Esophagus (tissue), 2 donors: ENCODE measurements around the gene CCR5AS.
A peak's percentile ranks its signal among the peaks of the same experiment; 100 is the strongest.

Experiments
- H3K27ac ChIP-seq, 2 donors: one replicate each; pipeline ENCODE4 v1.5.1; 2013; ENCODE audit warnings: low read depth in 2 of 2, mild to moderate bottlenecking in 2 of 2, inconsistent platforms in 1 of 2, low read length in 1 of 2, moderate library complexity in 1 of 2
- H3K27me3 ChIP-seq, 2 donors: one replicate each; pipeline ENCODE4 v1.6.1; 2013; ENCODE audit warnings: low read length in 2 of 2, control low read depth in 1 of 2, mild to moderate bottlenecking in 1 of 2; ENCODE audit not compliant: insufficient read depth in 2 of 2, control insufficient read depth in 1 of 2
- H3K36me3 ChIP-seq, 2 donors: one replicate each; pipeline ENCODE4 v1.6.1; 2013; ENCODE audit warnings: low read length in 1 of 2; ENCODE audit not compliant: control insufficient read depth in 2 of 2, insufficient read depth in 2 of 2
- H3K4me1 ChIP-seq, 2 donors: one replicate each; pipeline ENCODE4 v1.6.1; 2013; ENCODE audit warnings: low read length in 1 of 2; ENCODE audit not compliant: control insufficient read depth in 2 of 2, insufficient read depth in 2 of 2
- H3K4me3 ChIP-seq, 2 donors: one replicate each; pipeline ENCODE4 v1.5.1; 2013; ENCODE audit warnings: low read length in 2 of 2, mild to moderate bottlenecking in 2 of 2, low read depth in 1 of 2, moderate library complexity in 1 of 2
- H3K9me3 ChIP-seq, 2 donors: one replicate each; pipeline ENCODE4 v1.6.1; 2013; ENCODE audit warnings: mild to moderate bottlenecking in 2 of 2, low read depth in 1 of 2, low read length in 1 of 2, moderate library complexity in 1 of 2; ENCODE audit not compliant: control insufficient read depth in 2 of 2, insufficient read depth in 1 of 2
- WGBS, 2 donors: extraction: QIAGEN DNeasy Blood & Tissue Kit; methylation state at CpG; one replicate each; pipeline ENCODE4 v1.1.7; 2013; 5-methylcytosine and 5-hydroxymethylcytosine counted together
- donor health status: healthy with polysubstance abuse.
- donor health status: Bipolar disorder and iron deficiency.

The CCR5AS gene

DNA sequence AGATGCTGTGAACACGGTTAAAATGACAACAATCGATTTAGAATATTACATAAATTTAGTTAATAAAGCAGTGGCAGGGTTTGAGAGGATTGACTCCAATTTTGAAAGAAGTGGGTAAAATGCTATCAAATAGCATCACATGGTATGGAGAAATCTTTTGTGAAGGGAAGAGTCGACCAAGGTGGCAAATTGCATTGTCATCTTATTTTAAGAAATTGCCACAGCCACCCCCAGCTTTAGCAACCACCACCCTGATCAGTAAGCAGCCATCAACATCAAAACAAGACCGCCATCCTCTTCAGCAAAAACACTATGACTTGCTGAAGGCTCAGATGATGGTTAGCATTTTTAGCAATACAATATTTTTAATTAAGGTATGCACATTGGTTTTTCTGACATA is 41.8 kb downstream of the CCR5AS start:
- no peaks in the 10 kb centered on the region for H3K27me3 ChIP-seq
- H3K27ac ChIP-seq = no peak overlapping the region
- WGBS, 2 donors = 82 to 89% methylated on average over 4 of the region's 4 CpGs
- no peak overlapping the region for H3K4me3 ChIP-seq
- H3K4me1 ChIP-seq = peaks cover 0 to 2% of the 10 kb centered on the region in 2 donors
- no peaks in the 10 kb centered on the region for H3K9me3 ChIP-seq
- no peaks in the 10 kb centered on the region for H3K36me3 ChIP-seq

DNA sequence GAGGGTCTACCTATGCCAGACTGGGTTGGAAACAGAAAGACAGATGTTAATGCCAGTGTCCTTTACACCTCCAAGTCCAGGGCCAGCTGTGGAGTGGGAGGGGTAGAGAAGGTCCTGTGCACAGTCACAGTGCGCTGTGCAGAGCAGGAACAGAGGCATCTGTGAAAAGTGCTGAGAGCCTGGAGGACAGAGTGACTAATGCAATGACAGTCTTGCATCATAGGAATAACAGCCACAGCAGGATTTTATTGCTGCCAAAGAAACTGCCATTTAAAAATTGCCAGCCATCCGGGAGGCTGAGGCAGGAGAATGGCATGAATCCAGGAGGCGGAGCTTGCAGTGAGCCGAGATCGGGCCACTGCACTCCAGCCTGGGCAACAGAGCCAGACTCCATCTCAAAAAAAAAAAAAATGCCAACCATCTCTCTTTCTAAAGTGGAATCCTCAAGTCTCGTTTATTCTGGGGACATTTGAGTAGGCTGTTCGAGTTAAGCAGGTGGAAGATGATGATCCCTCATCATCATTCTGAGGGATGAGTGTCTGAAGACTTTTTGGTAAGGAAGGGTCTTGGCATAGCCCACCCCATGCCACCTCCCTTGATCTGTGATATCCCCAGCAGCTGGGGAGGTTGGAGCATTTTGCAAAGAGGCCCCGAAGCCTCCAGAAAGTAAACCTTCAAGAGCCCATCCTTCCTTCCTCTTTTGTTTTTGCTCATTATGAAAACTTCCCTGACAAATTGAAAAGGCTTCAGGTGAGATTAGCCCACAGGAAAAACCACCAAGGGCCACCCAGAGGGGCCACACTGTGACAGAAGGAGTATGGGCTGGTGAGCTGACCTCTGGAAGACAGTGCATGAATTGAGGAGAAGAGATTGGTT is 45.2 kb downstream of the CCR5AS start:
- Histone ChIP-seq H3K4me1 (peaks cover 0 to 2% of the 10 kb centered on the region in 2 donors), H3K36me3 (no peaks in the 10 kb centered on the region), H3K9me3 (no peaks in the 10 kb centered on the region), H3K27me3 (no peaks in the 10 kb centered on the region), H3K4me3 (no peak overlapping the region), H3K27ac (no peak overlapping the region)
- WGBS, 2 donors = 59 to 63% methylated on average over 8 of the region's 8 CpGs

DNA sequence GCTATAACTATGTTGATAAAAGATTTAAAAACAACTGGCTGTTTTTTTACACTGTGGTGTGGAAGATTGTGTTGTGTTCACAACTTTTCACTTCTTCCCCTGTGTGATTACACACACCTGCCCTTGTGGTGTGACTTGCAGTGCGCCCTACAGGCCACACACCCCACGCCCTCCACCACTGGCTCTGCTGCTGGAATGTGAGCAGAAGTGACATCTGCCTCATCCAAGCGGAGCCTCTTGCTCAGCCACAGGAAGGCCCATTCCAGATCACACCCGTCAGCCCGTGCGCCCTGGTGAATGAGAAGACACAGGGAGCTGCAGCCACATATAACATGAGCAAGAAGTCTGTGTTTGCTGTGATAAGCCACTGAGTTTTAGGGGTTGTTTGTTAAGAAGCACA is 46.0 kb downstream of the CCR5AS start:
- Histone ChIP-seq H3K4me3 (no peak overlapping the region), H3K9me3 (no peaks in the 10 kb centered on the region), H3K36me3 (no peaks in the 10 kb centered on the region), H3K4me1 (peaks cover 0 to 2% of the 10 kb centered on the region in 2 donors), H3K27ac (no peak overlapping the region), H3K27me3 (no peaks in the 10 kb centered on the region)
- WGBS, 2 donors = 68 to 81% methylated on average over 6 of the region's 6 CpGs

DNA sequence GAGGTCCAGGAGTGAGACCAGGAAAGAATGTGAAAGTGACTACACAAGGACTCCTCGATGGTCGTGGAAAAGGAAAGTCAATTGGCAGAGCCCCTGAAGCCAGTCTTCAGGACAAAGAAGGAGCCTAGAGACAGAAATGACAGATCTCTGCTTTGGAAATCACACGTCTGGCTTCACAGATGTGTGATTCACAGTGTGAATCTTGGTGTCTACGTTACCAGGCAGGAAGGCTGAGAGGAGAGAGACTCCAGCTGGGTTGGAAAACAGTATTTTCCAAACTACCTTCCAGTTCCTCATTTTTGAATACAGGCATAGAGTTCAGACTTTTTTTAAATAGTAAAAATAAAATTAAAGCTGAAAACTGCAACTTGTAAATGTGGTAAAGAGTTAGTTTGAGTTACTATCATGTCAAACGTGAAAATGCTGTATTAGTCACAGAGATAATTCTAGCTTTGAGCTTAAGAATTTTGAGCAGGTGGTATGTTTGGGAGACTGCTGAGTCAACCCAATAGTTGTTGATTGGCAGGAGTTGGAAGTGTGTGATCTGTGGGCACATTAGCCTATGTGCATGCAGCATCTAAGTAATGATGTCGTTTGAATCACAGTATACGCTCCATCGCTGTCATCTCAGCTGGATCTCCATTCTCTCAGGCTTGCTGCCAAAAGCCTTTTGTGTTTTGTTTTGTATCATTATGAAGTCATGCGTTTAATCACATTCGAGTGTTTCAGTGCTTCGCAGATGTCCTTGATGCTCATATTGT is 47.0 kb downstream of the CCR5AS start:
- 24 to 37% methylated on average over 11 of the region's 11 CpGs for WGBS, 2 donors
- H3K4me3 ChIP-seq = no peak overlapping the region
- peak overlapping the region in 1 of 2 donors; percentile 15 for H3K27ac ChIP-seq
- H3K36me3 ChIP-seq = no peaks in the 10 kb centered on the region
- no peaks in the 10 kb centered on the region for H3K9me3 ChIP-seq
- H3K27me3 ChIP-seq = no peaks in the 10 kb centered on the region
- H3K4me1 ChIP-seq = peaks cover 0 to 2% of the 10 kb centered on the region in 2 donors

DNA sequence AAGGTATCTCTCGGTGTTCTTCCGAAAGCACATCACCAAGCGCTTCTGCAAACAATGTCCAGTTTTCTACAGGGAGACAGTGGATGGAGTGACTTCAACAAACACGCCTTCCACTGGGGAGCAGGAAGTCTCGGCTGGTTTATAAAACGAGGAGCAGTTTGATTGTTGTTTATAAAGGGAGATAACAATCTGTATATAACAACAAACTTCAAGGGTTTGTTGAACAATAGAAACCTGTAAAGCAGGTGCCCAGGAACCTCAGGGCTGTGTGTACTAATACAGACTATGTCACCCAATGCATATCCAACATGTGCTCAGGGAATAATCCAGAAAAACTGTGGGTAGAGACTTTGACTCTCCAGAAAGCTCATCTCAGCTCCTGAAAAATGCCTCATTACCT is 48.4 kb downstream of the CCR5AS start:
- no peak overlapping the region for H3K27ac ChIP-seq
- 82 to 83% methylated on average over 6 of the region's 6 CpGs for WGBS, 2 donors
- no peaks in the 10 kb centered on the region for H3K9me3 ChIP-seq
- H3K4me1 ChIP-seq = peaks cover 0 to 2% of the 10 kb centered on the region in 2 donors
- H3K36me3 ChIP-seq = no peaks in the 10 kb centered on the region
- no peaks in the 10 kb centered on the region for H3K27me3 ChIP-seq
- H3K4me3 ChIP-seq = no peak overlapping the region

DNA sequence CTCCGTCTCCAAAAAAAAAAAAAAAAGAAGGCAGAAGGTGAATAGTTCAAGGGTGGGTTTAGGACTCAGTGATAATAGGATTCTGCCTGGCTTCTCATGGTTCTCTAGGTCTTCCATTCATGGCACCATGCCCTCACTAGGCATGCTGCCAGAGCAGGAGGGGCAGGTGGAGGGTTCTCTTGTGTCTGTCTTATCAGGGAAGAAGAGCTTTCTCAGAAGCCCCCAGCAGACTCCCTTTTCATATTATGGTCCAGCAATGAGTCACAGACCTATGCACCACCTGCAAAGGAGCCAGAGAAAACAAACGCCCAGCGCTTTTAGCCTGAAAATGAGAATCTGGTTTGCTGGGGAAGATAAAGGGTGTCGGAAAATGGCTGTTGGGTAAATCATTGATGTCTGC is 50.0 kb downstream of the CCR5AS start:
- Histone ChIP-seq H3K36me3 (no peaks in the 10 kb centered on the region), H3K4me3 (no peak overlapping the region), H3K27me3 (no peaks in the 10 kb centered on the region), H3K9me3 (no peaks in the 10 kb centered on the region), H3K4me1 (peaks cover 0 to 2% of the 10 kb centered on the region in 2 donors), H3K27ac (no peak overlapping the region)
- WGBS, 2 donors = 71 to 85% methylated on average over 4 of the region's 4 CpGs

DNA sequence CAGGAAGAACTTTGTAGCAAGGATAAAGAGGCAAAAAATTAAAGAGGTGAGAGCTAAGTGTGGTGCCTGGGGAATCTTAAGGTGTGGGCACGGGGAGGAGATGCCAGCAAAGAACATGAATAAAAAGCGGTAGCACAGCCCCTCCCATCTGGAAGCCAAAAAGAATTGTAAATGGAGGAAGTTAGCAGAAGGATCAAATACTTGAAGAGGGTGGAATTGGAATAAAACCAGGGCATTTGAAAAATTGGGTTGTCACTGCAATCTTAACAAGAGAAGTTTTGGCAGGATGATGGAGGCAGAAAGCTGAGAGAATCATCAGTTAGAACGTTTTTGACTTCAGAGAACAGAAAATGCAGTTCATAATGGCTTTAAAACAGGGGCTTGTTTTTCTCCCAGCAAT is 50.6 kb downstream of the CCR5AS start:
- H3K27me3 ChIP-seq = no peaks in the 10 kb centered on the region
- H3K27ac ChIP-seq = no peak overlapping the region
- no peaks in the 10 kb centered on the region for H3K9me3 ChIP-seq
- peaks cover 0 to 2% of the 10 kb centered on the region in 2 donors for H3K4me1 ChIP-seq
- no peak overlapping the region for H3K4me3 ChIP-seq
- H3K36me3 ChIP-seq = no peaks in the 10 kb centered on the region
- WGBS, 2 donors = 29 to 39% methylated on average over 3 of the region's 3 CpGs

DNA sequence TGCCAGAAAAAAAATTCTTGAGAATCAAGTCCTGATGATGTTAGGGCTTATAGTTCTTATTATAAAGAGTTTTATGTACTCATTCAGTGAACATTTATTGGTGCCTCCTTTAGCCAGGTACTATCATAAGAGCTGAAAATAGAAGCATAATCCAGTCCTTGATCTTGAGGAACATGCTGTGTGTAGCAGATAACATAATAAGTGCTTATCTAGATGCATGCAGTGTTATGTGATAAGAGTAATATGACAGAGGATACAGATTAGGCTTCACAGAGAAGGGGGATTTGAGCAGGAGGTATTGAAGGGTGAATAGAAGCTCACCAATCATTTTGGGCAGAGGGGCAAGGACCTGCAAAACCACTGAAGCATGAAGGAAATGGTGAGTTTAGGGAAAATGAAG is 51.9 kb downstream of the CCR5AS start:
- H3K36me3 ChIP-seq = no peaks in the 10 kb centered on the region
- no peak overlapping the region for H3K4me3 ChIP-seq
- no peaks in the 10 kb centered on the region for H3K9me3 ChIP-seq
- no peaks in the 10 kb centered on the region for H3K4me1 ChIP-seq
- H3K27ac ChIP-seq = no peak overlapping the region
- peaks cover 0 to 2% of the 10 kb centered on the region in 2 donors for H3K27me3 ChIP-seq

DNA sequence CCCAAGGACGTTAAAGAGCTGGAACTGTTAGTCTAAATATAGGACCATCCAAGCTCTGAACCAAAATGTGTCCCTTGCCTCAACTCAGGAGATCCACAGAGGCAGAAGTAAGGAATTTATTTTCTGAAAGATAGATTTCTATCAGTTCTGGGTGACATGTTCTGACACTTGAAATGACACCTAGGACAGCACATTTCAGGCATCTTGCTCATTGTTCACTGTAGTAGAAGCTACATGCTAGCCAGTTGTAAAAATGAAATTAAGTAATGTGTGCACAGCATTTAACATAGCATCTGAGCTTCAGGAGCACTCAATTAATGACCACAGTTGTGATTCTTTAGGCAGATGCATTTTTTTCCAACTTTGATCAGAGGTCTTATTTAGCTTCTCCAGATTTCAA is 52.4 kb downstream of the CCR5AS start:
- H3K27ac ChIP-seq = no peak overlapping the region
- H3K27me3 ChIP-seq = peaks cover 0 to 2% of the 10 kb centered on the region in 2 donors
- H3K9me3 ChIP-seq = no peaks in the 10 kb centered on the region
- WGBS, 2 donors = 48 to 51% methylated on average over 1 of the region's 1 CpG
- no peaks in the 10 kb centered on the region for H3K36me3 ChIP-seq
- no peak overlapping the region for H3K4me3 ChIP-seq
- no peaks in the 10 kb centered on the region for H3K4me1 ChIP-seq
